GM12892 (cell line): ENCODE data around the gene ZNF749. TPM values are rescaled to one million over a fixed set of nuclear protein-coding genes. Genes with fewer than 3 reads are reported as not detected.

Source experiments
- DNase-seq: peaks from one replicate; pipeline ENCODE4 v3.0.0; 2011; ENCODE audit not compliant: insufficient read length
- FAIRE-seq: peaks from 2 replicates; lab custom pipeline; 2011; peaks lifted over from hg19 to GRCh38; lab: Jason Lieb, UNC
- POLR2A ChIP-seq: IDR thresholded peaks from 2 replicates; pipeline ENCODE4 v1.6.1; 2011; ENCODE audit warnings: low read depth, low read length, control low read depth
- POLR2AphosphoS5 ChIP-seq: IDR thresholded peaks from 2 replicates; pipeline ENCODE4 v1.6.1; 2011; ENCODE audit warnings: low read depth, low read length, control low read depth
- TAF1 ChIP-seq: IDR thresholded peaks from 2 replicates; pipeline ENCODE4 v1.6.1; 2011; ENCODE audit warnings: low read depth, mild to moderate bottlenecking, control low read depth, low read length, borderline replicate concordance
- polyA plus RNA-seq: library from polyadenylated mRNA; unstranded; fragments of >200 nt; gene quantifications from one replicate; pipeline ENCODE4 v1.2.1, GENCODE V29; 2012; ENCODE audit warnings: missing spikeins, inconsistent platforms; ENCODE audit not compliant: missing spikeins

ZNF749 gene
- 6.7 TPM for polyA plus RNA-seq

DNA sequence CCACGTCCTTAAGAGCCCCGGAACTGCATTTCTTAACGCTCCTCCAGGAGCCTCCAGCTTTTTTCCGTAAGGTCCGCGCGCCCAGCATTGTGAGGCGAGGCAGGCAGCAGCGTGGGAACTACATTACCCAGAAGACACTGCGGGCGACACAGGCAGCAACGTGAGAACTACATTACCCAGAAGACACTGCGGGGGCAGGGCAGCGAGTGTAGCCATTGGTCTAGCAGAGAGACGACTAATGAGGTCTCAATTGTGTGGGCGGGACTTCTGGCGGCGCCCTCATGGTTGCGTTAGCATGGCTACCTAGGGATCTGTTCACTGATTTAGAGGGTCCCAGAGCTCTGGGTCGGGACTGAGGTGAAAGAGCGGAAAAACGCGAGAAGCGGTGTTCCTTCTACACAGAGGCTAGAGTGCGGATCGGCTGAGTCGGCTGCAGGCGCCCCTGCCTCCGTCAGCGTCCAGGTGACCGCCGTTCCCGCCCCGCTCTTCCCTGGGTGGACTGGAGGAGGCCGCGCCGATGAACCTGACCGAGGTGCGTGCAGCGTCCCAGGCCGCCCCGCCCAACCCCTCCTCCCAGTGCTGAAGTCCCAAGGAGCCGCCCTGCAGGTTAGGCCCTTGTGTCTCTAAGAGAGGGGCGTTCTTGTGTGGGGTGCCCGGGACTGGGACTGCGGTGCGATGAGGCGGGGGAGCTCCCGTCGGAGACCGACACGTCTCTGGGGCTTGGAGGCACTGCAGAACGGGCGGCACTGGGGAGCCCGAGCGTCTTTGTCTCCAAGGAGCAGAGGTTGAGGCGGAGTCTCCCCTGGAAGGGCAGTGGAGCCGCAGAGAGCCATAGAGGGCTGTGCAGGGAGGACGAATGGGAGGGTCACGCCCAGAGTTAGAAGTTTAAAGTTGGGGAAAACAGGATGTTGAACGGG is at the start of gene ZNF749:
TSS of gene ZNF749 (plus strand) at position 264 of the 917 bp plus-strand sequence. CDS start at position 518, 254 bp downstream.
- TF ChIP-seq POLR2AphosphoS5: no peak; the same call in 1 of the 2 replicates
- TF ChIP-seq POLR2A: peak; percentile 60; the same call in 1 of the 2 replicates
- peak; percentile 99 for FAIRE-seq
- DNase-seq: peak; percentile 81

- no peak for TF ChIP-seq TAF1
- no peak for TF ChIP-seq POLR2A
- TF ChIP-seq POLR2AphosphoS5: no peak
- DNase-seq: no peak
- no peak for FAIRE-seq
Measured at GRCh38 chr19:57389194-57389729, 45.9 kb upstream of the ZNF749 start.

- TF ChIP-seq POLR2A (peak; percentile 71; the same call in 1 of the 2 replicates), TAF1 (no peak), POLR2AphosphoS5 (peak; percentile 57; the same call in 1 of the 2 replicates)
- peak; percentile 71 for DNase-seq
- peak; percentile 99 for FAIRE-seq
Measured at GRCh38 chr19:57389730-57390598, 45.2 kb upstream of the ZNF749 start, which contains the start of gene ZNF548. TSS of gene ZNF548 (plus strand) at chr19:57389854. CDS start at chr19:57390100, 246 bp downstream.

DNA sequence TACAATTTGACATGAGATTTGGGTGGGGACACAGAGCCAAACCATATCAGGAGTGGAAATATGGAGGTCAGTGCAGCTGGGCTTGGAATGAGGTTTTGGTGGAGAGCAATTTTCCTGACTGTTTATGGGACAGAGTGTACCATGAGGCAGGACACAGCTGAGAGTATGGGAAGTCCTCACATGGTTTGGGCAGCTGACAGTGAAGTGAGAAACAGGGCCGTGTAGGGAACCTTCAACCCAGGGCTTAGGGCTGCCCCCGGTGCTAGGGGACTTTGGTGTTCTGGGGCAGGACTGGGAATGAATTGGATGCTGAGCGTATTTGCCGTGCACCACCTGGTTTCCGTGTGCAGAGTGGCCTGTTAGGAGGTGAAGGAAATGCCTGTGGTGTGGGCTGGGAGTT is 39.4 kb upstream of the ZNF749 start:
- no peak for TF ChIP-seq TAF1
- no peak for TF ChIP-seq POLR2A
- no peak for FAIRE-seq

GRCh38 chr19:57398868-57399267 is 36.3 kb upstream of the ZNF749 start:
- no peak for FAIRE-seq
- DNase-seq: no peak
- TF ChIP-seq POLR2A: no peak
- no peak for TF ChIP-seq TAF1
- TF ChIP-seq POLR2AphosphoS5: no peak

More for the DNA sequence above, 39.4 kb upstream of the ZNF749 start:
- no peak for DNase-seq

DNA sequence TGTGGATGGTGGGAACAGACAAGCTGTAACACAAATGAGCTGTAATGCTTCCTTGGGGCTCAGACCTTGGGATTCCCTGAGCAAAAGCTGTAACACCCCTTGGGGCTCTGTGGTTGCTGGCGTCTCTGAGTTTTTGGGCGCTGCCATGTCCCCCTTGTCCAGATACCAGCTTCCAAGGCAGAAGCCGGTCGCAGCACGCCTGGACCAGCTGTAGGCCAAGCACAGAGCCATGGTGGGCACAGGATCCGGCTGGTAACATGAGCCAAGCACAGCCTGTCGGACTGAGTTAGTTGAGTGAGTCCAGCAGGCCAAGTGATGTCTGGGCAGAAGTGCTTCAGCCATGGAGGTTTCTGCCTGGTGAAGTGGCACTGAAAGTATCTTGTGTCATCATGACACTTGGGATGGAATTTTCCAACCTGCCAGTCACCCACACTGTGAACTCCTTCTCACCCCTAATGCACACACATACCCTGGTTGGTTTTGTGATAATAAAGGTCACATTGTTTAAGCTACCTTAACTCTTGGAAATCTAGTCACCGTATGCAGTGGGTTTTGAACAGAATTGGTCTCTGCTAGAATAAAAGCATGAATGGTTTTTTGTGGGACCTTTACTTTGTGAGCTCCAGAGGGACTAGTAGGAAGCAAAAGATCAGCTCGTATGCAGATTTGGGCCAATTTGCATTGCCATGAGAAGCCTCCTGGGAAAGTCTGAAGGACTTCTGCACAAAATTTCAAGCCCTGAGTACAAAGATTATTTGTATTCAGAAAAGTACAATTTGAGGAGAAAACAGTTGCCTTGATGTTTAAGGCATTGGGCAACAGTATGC is 31.2 kb upstream of the ZNF749 start:
- FAIRE-seq (no peak), DNase-seq (no peak)
- no peak for TF ChIP-seq POLR2AphosphoS5

GRCh38 chr19:57406516-57407123 is 28.5 kb upstream of the ZNF749 start:
- FAIRE-seq: peak; percentile 66
- peak; percentile 57 for DNase-seq
- no peak for TF ChIP-seq POLR2A
- TF ChIP-seq POLR2AphosphoS5: no peak
- TF ChIP-seq TAF1: no peak

- peak; percentile 98 for FAIRE-seq
- TF ChIP-seq TAF1 (peak; percentile 79), POLR2A (peak; percentile 74), POLR2AphosphoS5 (peak; percentile 77)
Measured at GRCh38 chr19:57410877-57411671, 24.1 kb upstream of the ZNF749 start, which contains the start of gene ZNF17. TSS of gene ZNF17 (plus strand) at chr19:57411161. CDS start at chr19:57413616, 2,455 bp downstream.

DNA sequence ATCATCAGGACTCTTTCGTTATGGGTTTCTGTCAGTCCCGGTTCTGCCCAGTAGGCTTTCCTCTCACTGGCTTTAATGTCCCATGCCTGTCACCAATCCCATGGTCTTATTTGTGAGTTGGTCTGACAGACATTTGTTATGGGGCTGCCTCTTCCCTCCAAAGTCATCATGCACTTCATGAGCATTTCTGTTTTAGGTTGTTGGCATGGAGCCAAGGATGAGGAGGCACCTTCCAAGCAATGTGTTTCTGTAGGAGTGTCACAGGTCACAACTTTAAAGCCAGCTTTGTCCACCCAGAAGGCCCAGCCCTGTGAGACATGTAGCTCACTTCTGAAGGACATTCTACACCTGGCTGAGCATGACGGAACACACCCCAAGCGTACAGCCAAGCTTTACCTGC is 15.7 kb upstream of the ZNF749 start:
- TF ChIP-seq POLR2A (no peak), TAF1 (no peak), POLR2AphosphoS5 (no peak)
- FAIRE-seq (no peak), DNase-seq (no peak)

More at GRCh38 chr19:57410877-57411671, 24.1 kb upstream of the ZNF749 start, which contains the start of gene ZNF17:
- DNase-seq: peak; percentile 90

DNA sequence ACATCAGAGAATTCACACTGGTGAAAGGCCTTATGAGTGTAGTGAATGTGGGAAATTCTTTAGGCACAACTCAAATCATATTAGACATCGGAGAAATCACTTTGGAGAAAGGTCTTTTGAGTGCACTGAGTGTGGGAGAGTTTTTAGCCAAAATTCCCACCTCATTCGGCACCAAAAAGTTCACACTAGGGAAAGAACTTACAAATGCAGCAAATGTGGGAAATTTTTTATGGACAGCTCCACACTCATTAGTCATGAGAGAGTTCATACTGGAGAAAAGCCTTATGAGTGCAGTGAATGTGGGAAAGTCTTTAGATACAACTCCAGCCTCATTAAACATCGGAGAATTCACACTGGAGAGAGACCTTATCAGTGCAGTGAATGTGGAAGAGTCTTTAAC is 14.1 kb upstream of the ZNF749 start:
- TF ChIP-seq POLR2A (no peak), TAF1 (no peak), POLR2AphosphoS5 (no peak)
- FAIRE-seq (no peak), DNase-seq (no peak)
